Measurements from ENCODE around the gene GRK3.

Gene GRK3

GRCh38 chr22:25626624-25626990 lies 62.1 kb downstream of the GRK3 start:
- no peak for DNase-seq (ENCODE audit: low spot score)

GRCh38 chr22:25627271-25627852 lies 62.9 kb downstream of the GRK3 start:
- DNase-seq (ENCODE audit: low spot score): no peak

GRCh38 chr22:25628494-25628893 lies 64.0 kb downstream of the GRK3 start:
- no peak for DNase-seq (ENCODE audit: low spot score)

DNA sequence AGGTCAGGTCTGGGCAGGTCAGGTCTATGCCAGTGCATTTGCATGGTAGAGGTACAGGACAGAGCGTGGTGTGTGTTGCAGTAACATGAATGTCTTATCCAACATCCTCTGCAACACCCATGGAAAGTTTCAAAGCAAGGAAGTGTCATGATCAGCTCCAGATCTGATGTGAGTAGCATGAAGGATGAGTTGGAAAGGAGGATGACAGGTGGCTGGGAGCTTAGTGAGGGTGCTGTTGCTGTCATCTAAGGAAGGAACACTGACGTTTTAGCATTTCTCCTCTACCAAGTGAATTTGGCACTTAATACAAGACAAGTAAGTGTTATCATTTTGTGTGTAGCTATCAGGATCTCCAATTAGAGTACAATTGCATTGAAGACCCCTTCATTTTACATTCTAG lies 65.1 kb downstream of the GRK3 start:
- no peak for DNase-seq (ENCODE audit: low spot score)

GRCh38 chr22:25630447-25630846 lies 66.0 kb downstream of the GRK3 start:
- peak; percentile 28 for DNase-seq (ENCODE audit: low spot score)

DNA sequence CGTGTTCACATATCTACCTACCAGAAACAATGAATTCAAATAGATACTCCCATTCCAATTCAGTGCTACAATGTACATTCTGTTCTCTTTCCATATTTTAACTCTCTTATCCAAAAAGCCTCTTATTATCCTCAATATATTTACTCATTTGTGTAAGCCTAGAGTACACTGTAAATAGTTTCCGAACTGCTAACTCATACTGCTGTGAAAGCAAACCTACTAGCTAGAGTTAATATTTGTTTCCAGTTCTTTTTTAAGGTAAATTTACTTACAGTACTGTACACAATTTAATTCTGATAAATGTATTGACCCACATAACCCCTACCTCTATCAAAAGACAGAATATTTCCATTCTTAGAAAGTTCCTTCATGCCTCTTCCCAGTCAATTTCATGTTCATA lies 71.8 kb downstream of the GRK3 start:
- DNase-seq (ENCODE audit: low spot score): no peak

GRCh38 chr22:25637032-25637431 lies 72.6 kb downstream of the GRK3 start:
- DNase-seq (ENCODE audit: low spot score): no peak

GRCh38 chr22:25637672-25638071 lies 73.2 kb downstream of the GRK3 start:
- no peak for DNase-seq (ENCODE audit: low spot score)

DNA sequence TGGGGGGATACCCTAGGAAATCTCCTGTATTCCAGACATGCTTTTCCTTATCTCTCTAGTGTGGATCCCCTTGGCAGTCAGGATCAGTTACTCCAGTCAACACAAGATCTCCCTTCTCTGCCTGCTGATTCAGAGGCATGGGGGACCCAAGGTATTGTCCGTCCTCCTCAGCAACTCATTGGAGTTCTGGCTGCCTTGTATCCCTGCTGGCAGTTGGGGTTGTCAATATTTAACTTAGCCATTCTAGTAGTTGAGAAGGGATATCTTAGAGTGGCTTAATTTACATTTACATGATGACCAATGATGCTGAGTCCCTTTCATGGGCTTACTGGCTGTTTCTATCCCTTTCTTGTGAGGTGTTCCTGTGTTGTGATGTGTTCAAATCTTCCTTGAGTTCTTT lies 74.2 kb downstream of the GRK3 start:
- DNase-seq (ENCODE audit: low spot score): no peak

GRCh38 chr22:25641650-25642049 lies 77.2 kb downstream of the GRK3 start:
- no peak for DNase-seq (ENCODE audit: low spot score)

DNA sequence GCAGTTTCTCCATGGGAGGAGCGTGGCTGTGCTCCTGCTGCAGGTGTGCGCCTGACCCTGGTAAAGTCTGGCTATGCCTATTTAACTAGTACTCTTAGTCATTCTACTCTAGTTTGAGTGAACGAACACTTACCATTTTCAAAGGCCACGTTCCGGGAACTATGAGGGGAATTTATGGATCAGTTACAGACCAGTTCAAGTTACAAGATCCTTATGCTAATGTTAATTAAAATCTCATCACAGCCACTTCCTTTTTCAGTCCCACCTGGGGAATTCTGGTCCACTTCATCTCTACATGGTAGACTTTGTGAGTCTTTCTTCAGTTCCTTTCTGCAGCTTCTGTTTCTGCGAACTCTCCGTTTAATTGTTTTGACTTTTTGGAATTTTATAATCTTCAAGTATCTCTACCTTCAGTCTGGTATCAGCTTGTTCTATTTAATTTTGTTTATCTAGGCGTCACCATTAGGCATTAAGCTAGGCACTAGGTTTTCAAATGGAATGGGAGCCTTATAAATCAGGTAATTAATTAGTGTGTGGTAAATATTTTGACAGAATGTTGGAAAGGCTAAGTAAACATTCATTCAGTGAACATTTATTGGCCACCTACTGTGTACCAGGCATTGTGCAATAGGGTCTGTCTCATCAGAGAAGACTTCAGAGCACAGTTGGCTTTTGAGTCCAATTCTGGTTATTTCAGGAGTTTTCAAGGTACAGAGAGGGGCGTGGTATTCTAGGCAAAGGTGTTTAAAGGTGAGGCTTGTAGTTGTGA lies 78.9 kb downstream of the GRK3 start:
- DNase-seq (ENCODE audit: low spot score): no peak

GRCh38 chr22:25644122-25644521 lies 79.6 kb downstream of the GRK3 start:
- peak; percentile 47 for DNase-seq (ENCODE audit: low spot score)

- peak; percentile 56 for DNase-seq (ENCODE audit: low spot score)
Observed at GRCh38 chr22:25645266-25645665, 80.8 kb downstream of the GRK3 start.

DNA sequence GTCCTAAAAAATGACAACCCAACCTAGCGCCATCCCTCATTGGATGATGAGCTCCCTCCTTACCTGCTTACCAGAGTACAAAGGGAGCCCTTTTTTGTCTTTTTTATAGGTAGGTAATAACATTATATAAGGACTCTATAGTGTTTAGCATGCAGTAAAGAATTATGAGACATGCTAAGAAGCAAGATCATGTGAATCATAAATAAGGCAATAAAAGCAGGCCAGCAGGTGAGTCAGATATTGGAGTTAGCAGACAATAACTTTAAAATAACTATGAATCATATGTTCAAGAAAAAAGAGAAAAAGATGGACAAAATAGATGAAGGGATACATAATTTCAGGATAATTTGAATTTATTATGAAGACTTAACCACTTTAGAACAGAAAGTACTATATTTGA lies 81.5 kb downstream of the GRK3 start:
- DNase-seq (ENCODE audit: low spot score): no peak

- DNase-seq (ENCODE audit: low spot score): no peak
Observed at GRCh38 chr22:25650833-25651232, 86.4 kb downstream of the GRK3 start.

- DNase-seq (ENCODE audit: low spot score): no peak
Observed at GRCh38 chr22:25651332-25652085, 87.0 kb downstream of the GRK3 start.

- DNase-seq (ENCODE audit: low spot score): no peak
Observed at GRCh38 chr22:25654676-25655075, 90.2 kb downstream of the GRK3 start.

DNA sequence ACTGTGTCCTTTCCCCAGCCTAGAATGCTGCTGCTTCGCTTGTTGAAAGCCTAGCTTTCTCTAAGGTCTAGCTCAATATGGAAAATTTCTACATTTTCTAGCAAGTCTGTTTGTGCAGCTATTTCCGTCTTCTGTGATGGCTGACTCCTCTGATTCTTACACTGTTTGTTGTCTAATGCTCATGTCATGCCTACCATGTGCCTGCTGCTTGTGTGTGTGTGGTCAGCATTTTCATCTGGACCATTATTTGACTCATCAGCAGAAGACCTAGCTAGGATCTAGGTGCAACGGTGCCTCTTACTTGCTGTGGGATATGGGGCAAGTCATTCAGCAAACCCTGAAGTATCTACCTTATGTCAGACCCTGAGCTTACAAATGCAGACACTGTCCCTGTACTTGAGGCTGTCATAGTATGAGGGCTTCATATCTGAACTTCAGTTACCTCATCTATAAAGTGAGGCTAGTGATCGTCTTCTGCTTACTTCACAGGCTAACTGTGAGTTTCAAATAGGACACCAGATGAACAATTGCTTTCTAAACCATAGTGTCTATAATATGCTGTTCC lies 91.0 kb downstream of the GRK3 start:
- no peak for DNase-seq (ENCODE audit: low spot score)

DNA sequence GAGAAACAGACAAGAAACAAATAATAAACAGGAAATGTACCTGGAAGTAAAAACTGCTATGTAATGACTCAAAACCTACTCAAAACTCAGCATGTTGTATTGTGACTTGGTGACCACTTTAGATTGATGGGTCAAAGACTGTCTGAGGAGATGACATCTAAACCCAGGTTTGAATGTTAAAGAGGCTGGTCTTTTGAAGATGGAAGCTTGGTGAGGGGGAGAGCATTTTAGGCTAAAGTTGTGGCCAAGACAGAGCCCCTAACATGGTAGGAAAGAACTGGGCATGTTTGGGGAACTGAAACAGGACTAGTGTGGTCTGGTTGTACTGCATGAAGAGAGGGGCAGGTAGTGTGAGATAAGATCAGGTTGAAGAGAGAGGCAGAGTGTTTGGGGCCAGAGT lies 92.2 kb downstream of the GRK3 start:
- DNase-seq (ENCODE audit: low spot score): no peak

DNA sequence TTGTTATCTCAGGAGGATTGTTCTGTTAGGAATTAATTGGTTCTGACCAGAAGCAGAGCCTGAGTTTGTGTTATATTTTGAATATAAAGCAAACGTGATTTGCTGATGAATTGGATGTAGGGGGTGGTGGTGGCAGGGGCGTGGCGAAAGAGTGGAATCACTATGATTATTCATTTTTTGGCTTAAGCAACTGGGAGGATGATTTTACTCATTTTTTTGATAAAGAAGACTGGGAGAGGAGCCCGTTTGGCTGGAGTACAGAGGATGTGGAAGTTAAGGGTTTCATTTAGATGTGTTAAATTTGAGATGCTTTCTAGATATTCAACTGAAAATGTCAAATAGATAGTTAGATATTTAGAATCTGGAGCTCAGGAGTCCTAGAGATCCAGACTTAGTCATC lies 94.2 kb downstream of the GRK3 start:
- DNase-seq (ENCODE audit: low spot score): peak; percentile 4

GRCh38 chr22:25659413-25659812 lies 94.9 kb downstream of the GRK3 start:
- DNase-seq (ENCODE audit: low spot score): no peak

DNA sequence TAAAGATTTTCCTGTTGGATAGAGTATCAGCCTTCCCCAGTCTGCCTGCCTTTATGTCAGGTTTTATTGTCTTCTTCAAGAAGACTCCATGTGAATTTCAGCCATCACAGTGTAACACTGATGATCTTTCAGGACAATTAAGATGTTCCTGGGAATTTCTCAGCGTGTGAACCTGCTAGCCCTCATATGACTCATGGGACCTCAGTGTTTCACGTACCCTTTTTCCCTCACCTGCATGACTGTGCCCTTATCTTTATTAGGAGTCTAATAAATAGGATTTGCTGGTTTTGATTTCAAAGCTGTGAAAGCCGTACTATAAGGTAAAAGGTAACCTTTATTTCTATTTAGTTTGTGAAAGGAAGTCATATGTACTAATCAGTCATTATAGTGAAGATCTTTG lies 95.9 kb downstream of the GRK3 start:
- no peak for DNase-seq (ENCODE audit: low spot score)

DNA sequence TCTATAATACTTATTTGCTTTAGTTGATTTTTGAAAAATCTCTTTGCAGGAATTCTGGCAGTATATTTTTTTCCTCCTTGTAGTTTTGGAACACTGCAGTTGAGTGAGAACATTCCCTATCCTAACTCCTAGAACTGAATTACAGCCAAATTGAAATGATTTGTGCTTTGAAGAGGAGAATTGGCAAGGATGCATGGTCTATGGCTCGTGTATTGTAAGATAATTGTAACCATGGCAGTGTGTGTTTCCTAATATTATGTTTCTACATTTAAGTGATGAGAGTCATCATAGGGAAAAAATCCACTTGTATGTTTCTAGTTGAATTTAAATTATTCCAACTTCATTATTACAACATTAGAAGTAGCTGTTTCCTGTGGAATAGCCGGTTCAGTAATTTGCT lies 96.6 kb downstream of the GRK3 start:
- no peak for DNase-seq (ENCODE audit: low spot score)
